Islet precursor cell (in vitro differentiated cells): Measurements from ENCODE around the gene SLC7A6.
"Not testable (repeated sequence)": the region's sequence is repeated elsewhere in the genome, so short reads cannot be mapped to it uniquely, and the experiment has no call there.

ENCODE experiments used
- DNase-seq: peaks from one replicate; pipeline ENCODE4 v3.0.0-alpha.2; 2018

Gene SLC7A6

DNA sequence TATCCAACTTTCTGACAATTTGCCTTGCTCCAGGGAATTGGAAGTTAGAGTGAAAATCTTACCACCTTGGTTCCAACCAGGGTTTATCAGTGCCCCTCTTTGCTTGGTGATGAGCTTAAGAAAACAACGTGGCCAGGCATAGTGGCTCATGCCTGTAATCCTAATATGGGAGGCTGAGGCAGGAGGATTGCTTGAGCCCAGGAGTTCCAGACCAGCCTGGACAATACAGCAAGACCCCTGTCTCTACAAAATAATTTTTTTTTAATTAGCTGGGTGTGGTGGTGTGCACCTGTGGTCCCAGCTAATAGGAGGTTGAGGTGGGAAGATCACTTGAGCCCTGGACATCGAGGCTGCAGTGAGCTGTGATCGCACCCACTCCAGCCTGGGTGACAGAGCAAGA, 21.4 kb downstream of the SLC7A6 start:
- no peak for DNase-seq

DNA sequence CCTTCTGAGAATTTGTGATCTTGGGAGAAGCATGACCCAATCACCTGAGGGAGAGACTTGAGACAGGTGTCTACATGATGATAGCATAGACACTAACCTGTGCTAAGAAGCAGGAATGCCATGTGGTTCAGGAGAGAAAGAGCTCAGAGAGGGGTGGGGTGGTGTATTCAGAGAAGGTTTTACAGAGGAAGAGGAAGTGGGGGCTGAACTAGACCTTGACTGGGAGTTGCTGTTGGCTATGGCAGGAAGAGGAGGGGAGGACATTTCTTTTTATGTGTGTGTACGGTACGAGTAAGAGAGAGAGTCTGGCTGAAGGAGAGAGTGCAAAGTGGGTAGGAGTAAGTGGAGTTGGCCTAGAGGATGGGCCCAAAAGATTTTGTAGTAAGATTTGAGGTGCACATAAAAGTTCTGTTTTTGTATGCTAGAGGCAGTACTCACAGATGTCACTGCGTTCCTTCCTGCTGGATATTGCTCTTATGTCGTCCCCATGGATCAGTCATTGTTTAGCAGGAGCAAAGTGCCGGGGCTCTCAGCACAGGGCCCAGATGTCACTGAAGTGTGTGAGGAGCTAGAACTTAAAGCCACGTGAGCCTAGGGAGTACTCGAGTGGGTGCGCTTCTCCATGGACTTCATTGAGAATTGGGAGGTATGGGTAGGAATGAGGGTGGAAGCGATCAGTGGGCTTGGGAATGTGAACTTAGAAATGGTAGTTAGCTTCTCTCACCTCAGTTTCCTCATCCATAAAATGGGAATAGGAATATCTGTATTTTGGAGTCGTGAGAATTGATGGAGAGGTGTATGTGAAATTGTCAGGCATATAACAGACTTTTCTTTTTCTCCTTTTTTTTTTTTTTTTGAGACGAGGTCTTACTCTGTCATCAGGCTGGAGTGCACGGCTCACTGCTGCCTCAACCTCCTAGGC, 22.1 kb downstream of the SLC7A6 start:
- DNase-seq = no peak

GRCh38 chr16:68287276-68288251, 23.2 kb downstream of the SLC7A6 start:
- DNase-seq = peak; percentile 71

- DNase-seq = no peak
Observed at GRCh38 chr16:68288252-68288650, 23.9 kb downstream of the SLC7A6 start.

- DNase-seq = not testable (repeated sequence)
Observed at GRCh38 chr16:68288796-68289195, 24.5 kb downstream of the SLC7A6 start.

DNA sequence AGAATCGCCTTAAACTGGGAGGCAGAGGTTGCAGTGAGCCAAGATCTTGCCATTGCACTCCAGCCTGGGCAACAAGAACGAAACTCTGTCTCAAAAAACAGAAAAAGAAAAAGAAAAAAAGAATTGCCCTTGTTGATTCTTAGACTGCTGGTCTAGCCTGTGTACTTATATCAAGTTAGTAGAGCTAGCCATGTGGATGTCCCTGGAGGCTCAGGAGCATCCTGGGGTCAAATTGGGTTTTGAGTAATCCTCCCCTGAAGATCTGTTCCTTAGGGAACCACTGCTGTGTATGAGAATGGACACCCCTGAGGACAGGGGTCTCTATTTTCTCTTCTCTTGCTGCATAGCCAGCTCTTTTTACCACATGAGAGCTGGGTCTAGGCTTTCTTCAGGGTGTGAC, 24.9 kb downstream of the SLC7A6 start:
- DNase-seq = no peak

DNA sequence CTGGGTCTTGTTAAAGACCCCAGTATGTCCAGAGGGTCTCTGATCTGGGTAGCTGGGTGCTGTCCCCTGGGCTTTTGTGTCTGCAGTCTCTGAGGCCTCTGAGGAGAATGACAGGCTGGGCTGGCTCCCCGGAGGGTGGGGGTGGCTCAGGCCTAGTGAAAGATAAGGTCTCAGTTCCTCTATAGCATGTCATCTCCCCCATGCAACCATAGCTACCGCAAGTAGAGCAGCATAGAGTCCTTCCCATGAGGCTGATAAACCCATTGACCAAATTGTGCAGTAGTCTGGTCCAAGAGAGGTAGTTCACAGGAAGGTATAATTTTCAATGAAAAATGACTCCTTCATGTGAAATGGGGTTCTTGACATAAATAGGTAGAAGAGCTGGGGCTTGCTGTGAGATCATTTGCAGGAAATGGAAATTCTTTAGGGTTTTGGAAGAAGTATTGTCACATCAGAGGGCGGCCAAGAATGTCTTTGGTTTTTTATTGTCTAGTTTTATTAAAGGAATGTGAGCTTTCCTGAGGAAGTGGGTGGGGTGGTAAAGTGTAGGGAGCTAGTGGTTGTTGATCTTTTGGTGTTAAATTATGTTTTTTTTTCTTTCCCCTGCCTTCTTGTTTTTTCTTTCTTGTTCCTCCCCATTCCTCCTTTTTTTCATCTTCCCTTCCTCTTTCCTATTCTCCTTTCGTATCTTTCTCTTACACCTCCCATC, 25.4 kb downstream of the SLC7A6 start:
- DNase-seq = no peak

DNA sequence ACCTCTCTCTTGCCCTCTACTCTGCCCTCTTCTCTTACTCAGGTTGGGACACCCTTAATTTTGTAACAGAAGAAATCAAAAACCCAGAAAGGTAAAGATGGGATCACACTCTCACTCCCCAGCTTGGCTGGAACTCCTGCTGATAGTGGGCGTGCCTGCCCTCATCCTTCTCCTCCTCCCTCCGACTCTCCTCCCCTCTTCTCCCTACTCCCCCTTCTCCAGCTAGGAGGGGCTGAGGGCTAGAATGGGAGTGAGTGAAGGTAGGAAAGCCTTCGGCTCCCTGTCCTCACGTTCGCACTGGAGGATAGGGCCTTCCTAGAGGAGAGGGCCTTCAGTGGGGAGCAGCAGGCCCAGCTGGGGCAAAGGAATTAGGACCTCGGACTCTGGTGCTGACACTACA, 26.1 kb downstream of the SLC7A6 start:
- no peak for DNase-seq

DNA sequence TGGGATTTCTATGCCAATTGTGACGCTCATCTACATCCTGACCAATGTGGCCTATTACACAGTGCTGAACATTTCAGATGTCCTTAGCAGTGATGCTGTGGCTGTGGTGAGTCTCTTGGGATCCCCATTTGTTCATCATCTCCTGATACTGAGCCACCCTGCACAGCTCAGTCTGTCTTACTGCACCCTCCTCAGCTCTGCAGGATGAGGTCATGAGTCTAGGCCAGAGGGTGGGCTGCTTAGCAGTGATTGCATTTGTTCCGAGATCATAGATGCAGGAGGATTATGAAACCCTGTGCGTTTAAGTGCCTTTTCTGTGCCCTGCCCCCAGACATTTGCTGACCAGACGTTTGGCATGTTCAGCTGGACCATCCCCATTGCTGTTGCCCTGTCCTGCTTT, 26.9 kb downstream of the SLC7A6 start:
- DNase-seq = no peak

GRCh38 chr16:68292425-68292824, 28.1 kb downstream of the SLC7A6 start:
- no peak for DNase-seq

DNA sequence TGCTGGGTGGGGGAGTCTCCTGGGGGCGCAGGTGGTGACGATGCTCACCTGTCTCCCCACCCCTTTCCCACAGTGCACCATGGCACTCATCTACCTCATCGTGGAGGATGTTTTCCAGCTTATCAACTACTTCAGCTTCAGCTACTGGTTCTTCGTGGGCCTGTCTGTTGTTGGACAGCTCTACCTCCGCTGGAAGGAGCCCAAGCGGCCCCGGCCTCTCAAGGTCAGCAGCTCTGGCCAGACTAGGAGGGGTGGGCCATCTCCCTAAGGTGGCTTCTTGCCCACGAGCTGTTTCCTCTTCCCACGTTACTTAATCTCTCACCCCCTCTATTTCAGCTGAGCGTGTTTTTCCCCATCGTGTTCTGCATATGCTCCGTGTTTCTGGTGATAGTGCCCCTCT, 32.0 kb downstream of the SLC7A6 start:
- DNase-seq = no peak

DNA sequence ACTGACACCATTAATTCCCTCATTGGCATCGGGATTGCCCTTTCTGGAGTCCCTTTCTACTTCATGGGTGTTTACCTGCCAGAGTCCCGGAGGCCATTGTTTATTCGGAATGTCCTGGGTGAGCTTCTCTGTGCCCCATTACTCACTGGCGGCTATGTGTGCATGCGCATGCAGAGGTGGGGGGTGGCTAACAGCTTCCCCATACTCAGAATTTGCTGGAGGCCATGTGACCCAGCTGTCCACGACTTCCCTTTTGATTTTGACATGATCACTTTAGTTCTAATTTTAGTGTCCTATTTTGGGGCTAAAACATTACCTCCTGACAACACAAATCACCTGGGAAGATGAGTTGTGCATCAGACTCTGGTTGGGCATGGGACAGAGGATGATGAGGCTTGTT, 32.4 kb downstream of the SLC7A6 start:
- DNase-seq = no peak

DNA sequence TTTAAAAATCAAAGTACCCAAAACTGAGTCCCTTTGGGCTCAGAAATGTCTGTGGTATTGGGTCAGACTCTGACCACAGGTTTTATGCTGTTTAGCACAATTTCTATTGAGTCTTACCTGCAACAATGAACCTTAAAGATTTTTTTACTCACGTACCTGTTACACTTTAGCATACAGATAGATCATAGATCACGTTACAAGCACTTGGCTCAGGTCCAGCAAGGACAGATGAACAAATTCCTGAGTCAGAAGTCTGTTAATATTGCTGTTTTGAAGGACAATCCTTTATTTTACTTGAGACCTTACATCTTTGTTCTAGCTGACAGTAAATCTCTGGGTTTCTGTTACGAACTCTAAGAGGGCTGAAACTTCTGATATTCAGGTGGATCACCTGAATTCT, 33.6 kb downstream of the SLC7A6 start:
- no peak for DNase-seq

DNA sequence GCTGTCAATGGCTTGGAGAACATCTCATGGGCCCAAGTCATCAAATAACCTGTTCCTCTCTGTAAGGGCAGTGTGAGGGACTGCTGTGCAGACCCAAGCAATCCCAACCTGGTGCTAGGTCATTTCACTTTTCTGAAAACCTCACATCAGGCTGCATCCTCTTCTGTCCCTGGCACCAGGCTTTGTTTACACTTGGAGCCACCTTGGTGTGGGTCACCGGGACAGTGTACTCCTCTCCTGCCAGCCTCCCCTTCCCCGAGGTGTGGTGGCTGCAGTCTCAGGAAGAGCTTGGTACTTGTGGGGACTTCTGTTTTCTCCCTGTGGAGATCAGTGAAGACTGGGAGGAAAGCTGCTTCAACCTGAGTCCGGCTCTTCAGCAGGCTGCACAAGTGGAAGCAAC, 34.0 kb downstream of the SLC7A6 start:
- DNase-seq = no peak

DNA sequence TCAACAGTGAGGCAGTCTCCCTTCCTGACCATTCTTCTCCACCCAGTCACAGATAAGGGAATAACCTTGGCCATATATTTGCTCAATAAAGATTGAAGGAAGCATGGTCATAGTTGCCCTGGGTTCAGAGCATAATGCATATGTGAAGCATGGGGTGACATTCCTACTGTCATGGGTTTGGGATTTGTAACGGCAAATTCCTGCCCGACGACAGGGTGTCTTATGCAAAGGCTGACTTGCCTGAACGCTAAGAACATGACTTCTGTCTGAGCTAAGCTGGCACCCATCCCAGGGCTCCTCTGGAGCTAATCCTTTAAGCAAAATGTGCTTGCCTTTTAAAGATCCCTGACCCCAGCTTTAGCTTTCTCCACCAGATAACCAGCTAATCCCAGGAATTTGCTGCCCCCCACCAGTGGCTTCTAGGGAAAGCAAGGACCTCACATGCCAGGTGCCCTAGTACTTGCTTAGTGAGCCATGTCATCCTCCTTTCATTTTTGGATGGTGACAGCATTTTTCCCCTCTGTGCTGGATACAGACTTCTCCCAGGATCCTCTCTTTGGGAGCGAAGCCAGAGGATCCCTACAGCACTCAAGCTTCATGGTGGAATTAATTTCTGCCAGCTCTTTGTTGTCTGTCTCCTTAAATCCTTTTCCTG, 34.7 kb downstream of the SLC7A6 start:
- no peak for DNase-seq

- no peak for DNase-seq
Observed at GRCh38 chr16:68299571-68300453, 35.5 kb downstream of the SLC7A6 start.

GRCh38 chr16:68300734-68301459, 36.6 kb downstream of the SLC7A6 start:
- no peak for DNase-seq

DNA sequence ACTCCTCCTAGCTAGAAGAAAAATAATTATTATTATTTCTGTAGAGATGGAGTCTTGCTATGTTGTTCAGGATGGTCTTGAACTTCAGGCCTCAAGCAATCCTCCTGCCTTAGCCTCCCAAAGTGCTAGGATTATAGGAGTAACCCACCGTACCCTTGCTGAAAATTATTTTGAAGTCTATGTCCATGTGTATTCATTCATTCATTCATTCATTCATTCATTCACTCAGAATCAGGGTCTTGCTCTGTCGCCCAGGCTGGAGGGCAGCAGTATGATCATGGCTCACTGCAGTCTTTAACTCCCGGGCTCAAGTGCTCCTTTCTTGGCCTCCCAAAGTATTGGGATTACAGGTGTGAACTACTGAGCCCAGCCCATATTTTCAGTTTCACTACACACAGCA, 42.3 kb downstream of the SLC7A6 start:
- no peak for DNase-seq

DNA sequence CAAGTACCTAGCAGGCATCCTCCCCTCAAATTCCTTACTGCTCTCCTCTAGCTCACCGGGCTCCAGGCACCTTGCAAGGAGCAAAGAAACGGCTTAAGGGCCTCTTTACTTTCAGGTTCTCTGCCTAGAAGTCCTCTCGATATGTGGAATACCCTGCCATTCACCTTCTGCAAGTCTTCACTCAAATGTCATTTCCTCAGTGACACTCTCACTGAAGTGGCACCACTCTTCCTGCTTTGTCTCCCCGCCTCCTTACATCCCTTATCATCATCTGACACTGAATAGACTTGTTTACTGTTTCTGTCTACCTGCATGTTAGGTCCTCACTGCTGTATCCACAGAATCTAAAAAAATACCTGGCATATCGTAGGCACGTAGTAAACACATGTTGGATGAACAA, 45.5 kb downstream of the SLC7A6 start:
- no peak for DNase-seq

GRCh38 chr16:68310437-68310773, 46.1 kb downstream of the SLC7A6 start:
- DNase-seq = no peak
